Stimulated activated CD8-positive, alpha-beta memory T cell treated with anti-CD3 and anti-CD28 coated beads, Interleukin-15, amount 100 ng/mL, for 48 hours (primary cell): Measurements from ENCODE around the gene ZBTB32.
A peak's percentile ranks its signal among the peaks of the same experiment; 100 is the strongest.
"Not testable (repeated sequence)": the region's sequence is repeated elsewhere in the genome, so short reads cannot be mapped to it uniquely, and the experiment has no call there.

Source experiments
- DNase-seq, 2 donors: peaks; one replicate each; pipeline ENCODE4 v3.0.0-alpha.2; 2020; ENCODE audit warnings: low read depth in 2 of 2

The ZBTB32 gene

GRCh38 chr19:35704218-35704617 is at the start of gene ZBTB32:
Gene ZBTB32 (plus strand): TSS chr19:35704558. CDS start chr19:35714627, 10,069 bp downstream.
- no peak for DNase-seq

- not testable (repeated sequence) for DNase-seq
Measured at GRCh38 chr19:35654828-35655227, 49.5 kb upstream of the ZBTB32 start.

- no peak for DNase-seq
Measured at GRCh38 chr19:35655600-35655999, 48.8 kb upstream of the ZBTB32 start.

- DNase-seq = no peak
Measured at GRCh38 chr19:35656700-35657099, 47.7 kb upstream of the ZBTB32 start.

GRCh38 chr19:35657904-35658700 is 46.3 kb upstream of the ZBTB32 start:
- no peak for DNase-seq

- DNase-seq = no peak
Measured at GRCh38 chr19:35661995-35662340, 42.4 kb upstream of the ZBTB32 start.

- DNase-seq = no peak
Measured at GRCh38 chr19:35663981-35664380, 40.4 kb upstream of the ZBTB32 start.

- no peak for DNase-seq
Measured at GRCh38 chr19:35665157-35665556, 39.2 kb upstream of the ZBTB32 start.

- DNase-seq = no peak
Measured at GRCh38 chr19:35665604-35666003, 38.8 kb upstream of the ZBTB32 start.

GRCh38 chr19:35666251-35666913 is 38.0 kb upstream of the ZBTB32 start, which contains the start of gene UPK1A:
Gene UPK1A (plus strand): TSS chr19:35666517. CDS start chr19:35666813, 296 bp downstream.
- DNase-seq = no peak

- no peak for DNase-seq
Measured at GRCh38 chr19:35669566-35669965, 34.8 kb upstream of the ZBTB32 start.

- no peak for DNase-seq
Measured at GRCh38 chr19:35669974-35670373, 34.4 kb upstream of the ZBTB32 start.

- no peak for DNase-seq
Measured at GRCh38 chr19:35670686-35671085, 33.7 kb upstream of the ZBTB32 start.

- DNase-seq = no peak
Measured at GRCh38 chr19:35671818-35672217, 32.5 kb upstream of the ZBTB32 start.

- DNase-seq = peak; percentile 38 to 54
Measured at GRCh38 chr19:35673121-35673804, 31.1 kb upstream of the ZBTB32 start.

- DNase-seq = no peak
Measured at GRCh38 chr19:35675589-35676140, 28.7 kb upstream of the ZBTB32 start.

GRCh38 chr19:35689836-35690235 is 14.5 kb upstream of the ZBTB32 start:
- no peak for DNase-seq

GRCh38 chr19:35691106-35691505 is 13.3 kb upstream of the ZBTB32 start:
- not testable (repeated sequence) for DNase-seq

GRCh38 chr19:35692010-35692409 is 12.3 kb upstream of the ZBTB32 start:
- DNase-seq = no peak

GRCh38 chr19:35693422-35693821 is 10.9 kb upstream of the ZBTB32 start:
- no peak for DNase-seq

GRCh38 chr19:35693835-35694599 is 10.3 kb upstream of the ZBTB32 start:
- peak; percentile 79 to 80 for DNase-seq
